ENCODE results near the gene FHIP2A. TPM values are rescaled to one million over a fixed set of nuclear protein-coding genes. Genes with fewer than 3 reads are reported as not detected.

The FHIP2A gene
- total RNA-seq, 1 experiment from 2014 or later = 32.6 TPM

- in situ Hi-C loops (cut with HindIII; ENCODE audit: low pct_unique_long_range_greater_than_20kb, low sequenced_read_pairs) = no loop called here
- Histone ChIP-seq H3K4me1 (ENCODE audit: control insufficient read depth, insufficient read depth, low read length) (peaks cover 60% of the 10 kb centered on the region), H3K36me3 (ENCODE audit: control insufficient read depth, insufficient read depth, low read length) (no peaks in the 10 kb centered on the region), H3K9me3 (ENCODE audit: control insufficient read depth, insufficient read depth, low read depth, low read length) (no peaks in the 10 kb centered on the region), H3K27ac (ENCODE audit: low read length) (peak overlapping the region; percentile 98), H3K27me3 (ENCODE audit: control insufficient read depth, insufficient read depth, low read length) (no peaks in the 10 kb centered on the region), H3K4me3 (ENCODE audit: low read depth in 2 of 2, low read length in 2 of 2) (no peak overlapping the region)
- DNase-seq (ENCODE audit: low read depth, low spot score) (peak; percentile 90), ATAC-seq (peak; percentile 90)
- POLR2A ChIA-PET = interaction anchor here (0.7 kb wide), 1 partner anchor 8 kb away, joined by 4 read pairs; no protein-coding TSS in a partner anchor
- TF ChIP-seq CTCF (IDR thresholded peaks at IDR 0.05) (no peak), TCF7L2 (IDR thresholded peaks at IDR 0.05; ENCODE audit: low read depth, low read length) (peak; percentile 99), REST (IDR thresholded peaks at IDR 0.05; ENCODE audit: insufficient read depth in 1 of 2, low read depth in 2 of 2, low read length in 1 of 2) (peak in 1 of 2 experiments; percentile 61; a peak in 2 of 4 replicates), SIN3A (IDR thresholded peaks at IDR 0.05; ENCODE audit: borderline replicate concordance, insufficient read depth, low read depth, low read length) (0 out of 2 replicates have a peak, but pooled peaks have one; percentile 50), POLR2AphosphoS5 (IDR thresholded peaks at IDR 0.05; ENCODE audit: low read depth, low read length) (peak; percentile 98)
- intact Hi-C loops (cut with micrococcal nuclease; ENCODE audit: unreplicated experiment) = loop anchor here (5.0 kb wide), 1 partner anchor 138 kb away; no protein-coding TSS in a partner anchor
- CTCF ChIA-PET = no interaction called here
- BruUV-seq (replicated peaks) = no TSS peak
These were observed 41.6 kb upstream of the FHIP2A start for GRCh38 chr10:114779803-114780576.

- ChIA-PET CTCF (no interaction called here), POLR2A (interaction anchor here (0.6 to 0.7 kb wide), 3 partner anchors 7 to 71 kb away, joined by 4 to 6 read pairs (median 4); no protein-coding TSS in a partner anchor)
- Histone ChIP-seq H3K9me3 (ENCODE audit: control insufficient read depth, insufficient read depth, low read depth, low read length) (no peaks in the 10 kb centered on the region), H3K36me3 (ENCODE audit: control insufficient read depth, insufficient read depth, low read length) (no peaks in the 10 kb centered on the region), H3K4me1 (ENCODE audit: control insufficient read depth, insufficient read depth, low read length) (peaks cover 66% of the 10 kb centered on the region), H3K27ac (ENCODE audit: low read length) (peak overlapping the region; percentile 98), H3K27me3 (ENCODE audit: control insufficient read depth, insufficient read depth, low read length) (no peaks in the 10 kb centered on the region), H3K4me3 (ENCODE audit: low read depth in 2 of 2, low read length in 2 of 2) (no peak overlapping the region)
- intact Hi-C loops (cut with micrococcal nuclease; ENCODE audit: unreplicated experiment) = loop anchor here (5.0 kb wide), 1 partner anchor 138 kb away; no protein-coding TSS in a partner anchor
- DNase-seq (ENCODE audit: low read depth, low spot score) = no peak
- in situ Hi-C loops (cut with HindIII; ENCODE audit: low pct_unique_long_range_greater_than_20kb, low sequenced_read_pairs) = no loop called here
- TSS peak; percentile 96 for BruUV-seq (replicated peaks)
- peak; percentile 32 for TF ChIP-seq CTCF (IDR thresholded peaks at IDR 0.05)
- no peak for TF ChIP-seq SIN3A (IDR thresholded peaks at IDR 0.05; ENCODE audit: borderline replicate concordance, insufficient read depth, low read depth, low read length)
- no peak for TF ChIP-seq TCF7L2 (IDR thresholded peaks at IDR 0.05; ENCODE audit: low read depth, low read length)
- TF ChIP-seq POLR2AphosphoS5 (IDR thresholded peaks at IDR 0.05; ENCODE audit: low read depth, low read length) = no peak
- TF ChIP-seq REST (IDR thresholded peaks at IDR 0.05; ENCODE audit: insufficient read depth in 1 of 2, low read depth in 2 of 2, low read length in 1 of 2) = no peak
- peak; percentile 5; the same call in 1 of the 2 replicates for ATAC-seq
These were observed 40.9 kb upstream of the FHIP2A start for GRCh38 chr10:114780577-114781184.
